Endothelial cell (in vitro differentiated cells): Measurements from ENCODE around the gene IFNK. TPM values are rescaled to one million over a fixed set of nuclear protein-coding genes. Genes with fewer than 3 reads are reported as not detected.
A peak's percentile ranks its signal among the peaks of the same experiment; 100 is the strongest.

Experiments
- DNase-seq: peaks from one replicate; pipeline ENCODE4 v3.0.0; 2021; ENCODE audit warnings: low spot score
- H3K27ac Mint-ChIP-seq: one replicate; pipeline ENCODE4 v1.8.0; 2021; ENCODE audit warnings: mixed read lengths, inconsistent platforms; ENCODE audit not compliant: unreplicated experiment
- H3K27me3 Mint-ChIP-seq: one replicate; pipeline ENCODE4 v1.8.0; 2021; ENCODE audit warnings: mild to moderate bottlenecking, moderate library complexity, mixed read lengths, inconsistent platforms; ENCODE audit not compliant: unreplicated experiment
- H3K36me3 Mint-ChIP-seq: one replicate; pipeline ENCODE4 v1.8.0; 2021; ENCODE audit warnings: mild to moderate bottlenecking, low read depth, mixed read lengths, inconsistent platforms; ENCODE audit not compliant: unreplicated experiment
- H3K4me1 Mint-ChIP-seq: one replicate; pipeline ENCODE4 v1.8.0; 2021; ENCODE audit warnings: mild to moderate bottlenecking, mixed read lengths, inconsistent platforms; ENCODE audit not compliant: unreplicated experiment
- H3K4me3 Mint-ChIP-seq: one replicate; pipeline ENCODE4 v1.8.0; 2021; ENCODE audit warnings: mild to moderate bottlenecking, mixed read lengths, inconsistent platforms; ENCODE audit not compliant: unreplicated experiment
- H3K9me3 Mint-ChIP-seq: one replicate; pipeline ENCODE4 v1.8.0; 2021; ENCODE audit warnings: mixed read lengths, inconsistent platforms; ENCODE audit not compliant: unreplicated experiment
- CTCF ChIP-seq: fragments of 200-600 bp; sonication (generic); IDR thresholded peaks from one replicate; pipeline ENCODE4 v1.5.0; 2021; ENCODE audit warnings: antibody characterized with exemption; ENCODE audit not compliant: unreplicated experiment
- total RNA-seq: library from RNA; stranded (reverse); fragmentation: NEBNext Ultra II Directional; extraction: Animal tissue kit (Norgen Biotek cat#: 25700); gene quantifications from one replicate; pipeline ENCODE4 v1.2.1, GENCODE V29; 2021; ENCODE audit not compliant: unreplicated experiment

Gene IFNK
- total RNA-seq, 1 donor from 2014 or later, result not detected

GRCh38 chr9:27573634-27574590 lies 49.8 kb downstream of the IFNK start:
- no peak for TF ChIP-seq CTCF
- peak overlapping the region; percentile 98 for H3K27ac Mint-ChIP-seq

More at GRCh38 chr9:27573634-27574590, 49.8 kb downstream of the IFNK start:
- peaks cover 8% of the 10 kb centered on the region for H3K9me3 Mint-ChIP-seq
- DNase-seq, result peak; percentile 83
- H3K27me3 Mint-ChIP-seq, result peaks cover 7% of the 10 kb centered on the region
- H3K36me3 Mint-ChIP-seq, result peaks cover 6% of the 10 kb centered on the region
- peaks cover 8% of the 10 kb centered on the region for H3K4me1 Mint-ChIP-seq
- peak overlapping the region; percentile 98 for H3K4me3 Mint-ChIP-seq

Other genes starting within 250 kb of the IFNK start
- gene EQTN, start 227.1 kb upstream of the IFNK start, total RNA-seq, result not detected
- gene MOB3B, start 5.5 kb downstream of the IFNK start, total RNA-seq, result 6.4 TPM
- 14.7 TPM for gene C9orf72, start 49.2 kb downstream of the IFNK start, total RNA-seq